ENCODE measurements around the gene MCTP1.

MCTP1 gene

GRCh38 chr5:94667937-94668336, 617.0 kb downstream of the MCTP1 start:
- FAIRE-seq (no peak), DNase-seq (ENCODE audit: low spot score) (no peak)

DNA sequence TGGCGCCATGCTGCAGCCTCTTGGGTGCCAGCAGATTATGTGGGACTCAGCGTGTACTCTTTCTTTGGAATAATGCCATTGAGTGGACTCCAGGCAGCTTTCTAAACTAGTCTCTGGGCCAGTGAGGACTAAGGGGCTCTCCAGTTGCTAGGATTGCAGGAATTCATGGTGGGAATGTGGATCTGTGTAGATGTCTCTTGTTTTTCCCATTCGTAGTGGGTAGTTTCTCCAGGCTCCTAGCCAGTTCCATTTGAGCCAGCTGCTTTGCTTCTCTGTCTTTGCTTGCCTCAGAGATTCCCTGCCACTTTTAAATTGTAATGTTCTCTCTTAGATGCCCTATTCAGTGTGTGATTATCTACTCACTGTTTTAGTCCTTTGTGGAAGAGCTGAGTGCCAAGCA, 623.8 kb downstream of the MCTP1 start:
- no peak for DNase-seq (ENCODE audit: low spot score)
- FAIRE-seq = no peak

- FAIRE-seq = no peak
Observed at GRCh38 chr5:94660506-94660905, 624.4 kb downstream of the MCTP1 start.

DNA sequence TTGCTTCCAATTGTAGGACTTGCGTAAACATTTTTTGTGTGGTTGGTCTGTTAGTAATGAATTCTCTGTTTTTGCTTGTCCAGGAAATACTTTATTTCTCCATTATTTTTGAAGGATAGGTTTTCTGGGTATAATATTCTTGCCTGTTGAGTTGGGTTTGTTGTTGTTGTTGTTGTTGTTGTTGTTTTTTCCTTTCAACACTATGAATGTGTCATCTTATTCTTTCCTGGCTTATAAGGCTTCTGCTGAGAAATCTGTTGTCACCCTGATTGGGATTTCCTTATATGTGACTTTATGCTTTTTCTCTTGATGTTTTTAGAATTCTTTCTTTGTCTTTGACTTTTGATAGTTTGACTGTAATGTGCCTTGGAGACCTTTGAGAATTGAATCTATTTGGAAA, 626.6 kb downstream of the MCTP1 start:
- DNase-seq (ENCODE audit: low spot score) (no peak), FAIRE-seq (no peak)

More at GRCh38 chr5:94660506-94660905, 624.4 kb downstream of the MCTP1 start:
- no peak for DNase-seq (ENCODE audit: low spot score)
